HUES48 (cell line): ENCODE results near the gene SH3PXD2B.
"Not testable (repeated sequence)": the region's sequence is repeated elsewhere in the genome, so short reads cannot be mapped to it uniquely, and the experiment has no call there.

Experiments used
- H3K27ac ChIP-seq: one replicate; pipeline ENCODE4 v1.7.0; 2013; ENCODE audit warnings: low read depth, low read length, inconsistent platforms
- H3K27me3 ChIP-seq: 2 replicates; pipeline ENCODE4 v1.6.1; 2013; ENCODE audit warnings: mild to moderate bottlenecking, low read length; ENCODE audit not compliant: control insufficient read depth, insufficient read depth
- H3K36me3 ChIP-seq: 2 replicates; pipeline ENCODE4 v1.6.1; 2013; ENCODE audit warnings: low read length; ENCODE audit not compliant: control insufficient read depth, insufficient read depth
- H3K4me1 ChIP-seq: 2 replicates; pipeline ENCODE4 v1.6.1; 2013; ENCODE audit warnings: mild to moderate bottlenecking, low read length; ENCODE audit not compliant: control insufficient read depth, insufficient read depth
- H3K4me3 ChIP-seq: 2 replicates; pipeline ENCODE4 v1.5.1; 2013; ENCODE audit warnings: mild to moderate bottlenecking, low read depth, low read length
- H3K9ac ChIP-seq: 2 replicates; pipeline ENCODE4 v1.6.1; 2013; ENCODE audit warnings: mild to moderate bottlenecking, low read depth, low read length, moderate library complexity
- H3K9me3 ChIP-seq: 2 replicates; pipeline ENCODE4 v1.6.1; 2013; ENCODE audit warnings: low read length; ENCODE audit not compliant: control insufficient read depth, insufficient read depth

Gene SH3PXD2B

DNA sequence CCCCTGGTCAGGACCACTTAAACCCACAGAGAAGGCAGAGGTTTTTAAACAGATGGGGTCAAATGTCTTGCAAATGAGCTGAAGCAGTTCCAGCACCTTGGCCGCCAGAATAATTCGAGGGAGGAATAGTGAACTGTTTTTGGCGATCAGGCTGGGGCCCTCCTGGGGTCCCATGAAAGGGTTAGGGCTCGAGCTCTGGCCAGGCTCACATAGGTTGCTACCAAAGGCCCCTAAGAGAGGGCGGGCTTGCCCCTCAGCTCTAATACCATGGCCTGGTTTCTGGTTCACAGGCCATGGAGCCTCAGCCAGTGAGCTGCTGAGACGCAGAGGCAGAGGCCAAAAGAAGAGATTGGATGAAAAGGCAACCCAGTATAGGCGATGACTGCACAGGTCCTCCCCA lies 96.0 kb downstream of the SH3PXD2B start:
- no peak overlapping the region for H3K27ac ChIP-seq
- no peaks in the 10 kb centered on the region for H3K9me3 ChIP-seq
- no peak overlapping the region for H3K9ac ChIP-seq
- H3K27me3 ChIP-seq, result no peaks in the 10 kb centered on the region
- no peaks in the 10 kb centered on the region for H3K4me1 ChIP-seq
- H3K4me3 ChIP-seq, result no peak overlapping the region
- peaks cover 87% of the 10 kb centered on the region for H3K36me3 ChIP-seq

DNA sequence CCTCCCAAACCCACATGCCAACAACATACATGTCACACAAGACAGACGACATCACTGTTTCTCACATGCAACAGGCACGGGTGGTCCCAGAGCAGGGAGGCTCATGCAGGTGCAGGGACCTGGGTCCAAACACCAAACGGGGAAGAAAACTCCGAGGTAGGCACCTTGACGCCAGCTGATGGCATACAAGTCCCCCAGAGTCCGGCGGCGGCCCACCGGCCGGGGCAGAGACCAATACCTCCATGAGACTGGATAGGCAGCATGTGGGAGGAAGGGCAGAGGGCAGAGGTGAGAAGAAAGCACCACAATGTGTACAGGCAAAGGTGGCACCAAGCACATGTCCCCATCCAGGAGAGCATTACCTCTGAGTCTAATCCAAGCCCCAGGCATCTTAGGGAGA lies 97.8 kb downstream of the SH3PXD2B start:
- peaks cover 84% of the 10 kb centered on the region for H3K36me3 ChIP-seq

DNA sequence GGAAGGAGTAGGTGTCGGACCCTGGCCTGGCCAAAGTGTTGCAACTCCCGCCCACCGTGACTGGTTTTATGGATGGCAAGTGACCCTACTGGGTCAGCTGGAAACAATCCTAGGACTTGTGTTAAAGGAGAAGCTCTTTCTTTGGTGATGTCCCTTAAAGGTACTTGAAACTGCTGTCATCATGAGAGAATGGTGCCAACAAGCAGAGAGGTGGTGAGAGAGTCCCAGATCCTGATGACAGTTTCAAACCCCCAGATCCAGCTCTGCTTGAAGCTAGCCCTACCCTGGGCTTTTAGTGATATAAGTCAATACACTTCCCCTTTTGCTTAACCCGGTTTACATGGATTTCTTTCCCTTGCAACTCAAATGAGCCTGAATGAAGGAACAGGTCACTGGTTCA lies 98.3 kb downstream of the SH3PXD2B start:
- Histone ChIP-seq H3K4me3 (no peak overlapping the region), H3K36me3 (peaks cover 84% of the 10 kb centered on the region), H3K27ac (no peak overlapping the region), H3K4me1 (no peaks in the 10 kb centered on the region), H3K27me3 (no peaks in the 10 kb centered on the region), H3K9ac (no peak overlapping the region), H3K9me3 (no peaks in the 10 kb centered on the region)

More for the DNA sequence above, 97.8 kb downstream of the SH3PXD2B start:
- no peak overlapping the region for H3K27ac ChIP-seq
- H3K27me3 ChIP-seq, result no peaks in the 10 kb centered on the region
- H3K9me3 ChIP-seq, result no peaks in the 10 kb centered on the region
- H3K4me1 ChIP-seq, result no peaks in the 10 kb centered on the region
- H3K4me3 ChIP-seq, result no peak overlapping the region
- no peak overlapping the region for H3K9ac ChIP-seq

DNA sequence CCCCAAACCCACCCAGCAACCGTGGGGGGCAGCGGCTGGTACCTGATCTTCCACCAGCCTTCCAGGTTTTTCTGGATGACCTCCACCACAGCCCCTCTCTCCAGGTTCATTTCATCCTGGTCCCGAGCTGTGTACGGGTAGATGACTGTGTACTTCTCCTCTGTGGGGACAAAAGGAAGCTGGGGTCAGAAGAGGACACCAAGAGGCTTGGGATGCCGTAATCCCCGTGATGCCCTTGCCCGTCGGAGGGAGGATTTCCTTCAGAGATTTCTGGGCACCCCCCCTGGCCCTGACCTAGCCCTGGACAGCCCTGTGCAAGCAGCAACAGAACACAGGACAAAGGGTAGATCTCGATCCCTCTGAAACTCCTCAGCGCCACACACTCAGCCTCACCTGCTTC lies 100.5 kb downstream of the SH3PXD2B start:
- H3K27me3 ChIP-seq, result no peaks in the 10 kb centered on the region
- no peaks in the 10 kb centered on the region for H3K9me3 ChIP-seq
- no peak overlapping the region for H3K9ac ChIP-seq
- H3K36me3 ChIP-seq, result peaks cover 86% of the 10 kb centered on the region
- H3K4me1 ChIP-seq, result no peaks in the 10 kb centered on the region
- H3K4me3 ChIP-seq, result no peak overlapping the region
- H3K27ac ChIP-seq, result no peak overlapping the region

DNA sequence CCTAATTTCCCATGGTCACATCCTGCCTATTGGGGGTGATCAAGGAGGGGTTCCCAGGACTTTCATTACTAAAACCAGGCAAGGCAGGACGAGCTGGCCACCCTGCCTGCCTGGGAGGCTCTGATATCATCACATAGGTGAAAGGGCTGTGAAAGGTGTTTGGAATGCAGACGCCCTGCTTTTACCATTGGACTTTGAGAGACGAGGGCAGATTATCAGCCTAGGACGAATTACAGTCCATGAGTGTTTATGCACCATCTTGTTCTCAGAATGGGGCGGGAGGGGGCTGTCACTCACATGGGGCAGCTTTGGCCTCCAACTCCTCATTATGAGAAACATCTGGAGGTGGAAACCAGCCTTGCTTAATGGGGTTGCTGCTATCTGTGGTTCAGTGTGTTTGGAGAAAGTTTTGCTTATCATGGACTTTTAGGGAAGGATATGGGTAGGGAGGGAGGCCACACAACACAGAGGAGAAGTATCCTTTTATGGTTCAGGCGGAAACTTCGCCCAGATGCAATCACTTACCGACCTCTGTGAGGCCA lies 101.0 kb downstream of the SH3PXD2B start:
- H3K36me3 ChIP-seq, result peaks cover 85% of the 10 kb centered on the region
- H3K4me1 ChIP-seq, result no peaks in the 10 kb centered on the region
- no peak overlapping the region for H3K27ac ChIP-seq
- no peak overlapping the region for H3K9ac ChIP-seq
- H3K9me3 ChIP-seq, result no peaks in the 10 kb centered on the region
- no peaks in the 10 kb centered on the region for H3K27me3 ChIP-seq
- H3K4me3 ChIP-seq, result no peak overlapping the region

DNA sequence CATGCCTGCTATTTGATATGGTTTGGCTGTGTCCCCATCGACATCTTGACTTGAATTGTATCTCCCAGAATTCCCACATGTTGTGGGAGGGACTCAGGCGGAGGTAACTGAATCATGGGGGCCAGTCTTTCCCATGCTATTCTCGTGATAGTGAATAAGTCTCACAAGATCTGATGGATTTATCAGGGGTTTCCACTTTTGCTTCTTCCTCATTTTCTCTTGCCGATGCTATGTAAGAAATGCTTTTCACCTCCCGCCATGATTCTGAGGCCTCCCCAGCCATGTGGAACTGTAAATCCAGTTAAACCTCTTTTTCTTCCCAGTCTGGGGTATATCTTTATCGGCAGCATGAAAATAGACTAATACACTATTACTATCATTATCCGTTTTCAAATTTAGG lies 101.8 kb downstream of the SH3PXD2B start:
- H3K27ac ChIP-seq, H3K27me3 ChIP-seq, H3K9me3 ChIP-seq, H3K4me1 ChIP-seq, H3K9ac ChIP-seq, H3K4me3 ChIP-seq: not testable (repeated sequence)
- H3K36me3 ChIP-seq, result peaks cover 85% of the 10 kb centered on the region

DNA sequence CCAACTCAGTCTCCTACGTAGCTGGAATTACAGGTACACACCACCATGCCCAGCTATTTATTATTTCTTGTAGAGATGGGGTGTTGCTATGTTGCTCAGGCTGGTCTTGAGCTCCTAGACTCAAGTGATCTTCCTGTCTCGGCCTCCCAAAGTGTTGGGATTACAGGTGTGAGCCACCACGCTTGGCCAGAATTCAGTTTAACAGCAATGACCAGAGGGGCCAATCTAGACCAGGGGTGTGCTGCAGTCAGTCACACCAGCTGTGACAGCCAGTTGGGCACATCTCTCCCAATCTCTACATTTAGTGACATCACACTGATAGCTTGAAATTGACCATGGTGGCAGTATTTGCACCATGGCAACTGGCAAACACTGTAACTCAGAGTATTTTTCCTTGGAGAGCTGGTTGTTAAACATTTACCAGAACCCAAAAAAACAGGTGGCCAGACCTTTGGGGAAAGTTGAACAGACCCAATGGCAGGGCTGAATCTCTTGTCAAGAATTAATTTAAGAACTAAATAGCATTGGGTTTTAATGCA lies 103.0 kb downstream of the SH3PXD2B start:
- no peaks in the 10 kb centered on the region for H3K4me1 ChIP-seq
- H3K27me3 ChIP-seq, result no peaks in the 10 kb centered on the region
- no peaks in the 10 kb centered on the region for H3K9me3 ChIP-seq
- H3K36me3 ChIP-seq, result peaks cover 88% of the 10 kb centered on the region
- no peak overlapping the region for H3K4me3 ChIP-seq
- H3K27ac ChIP-seq, result no peak overlapping the region
- no peak overlapping the region for H3K9ac ChIP-seq

DNA sequence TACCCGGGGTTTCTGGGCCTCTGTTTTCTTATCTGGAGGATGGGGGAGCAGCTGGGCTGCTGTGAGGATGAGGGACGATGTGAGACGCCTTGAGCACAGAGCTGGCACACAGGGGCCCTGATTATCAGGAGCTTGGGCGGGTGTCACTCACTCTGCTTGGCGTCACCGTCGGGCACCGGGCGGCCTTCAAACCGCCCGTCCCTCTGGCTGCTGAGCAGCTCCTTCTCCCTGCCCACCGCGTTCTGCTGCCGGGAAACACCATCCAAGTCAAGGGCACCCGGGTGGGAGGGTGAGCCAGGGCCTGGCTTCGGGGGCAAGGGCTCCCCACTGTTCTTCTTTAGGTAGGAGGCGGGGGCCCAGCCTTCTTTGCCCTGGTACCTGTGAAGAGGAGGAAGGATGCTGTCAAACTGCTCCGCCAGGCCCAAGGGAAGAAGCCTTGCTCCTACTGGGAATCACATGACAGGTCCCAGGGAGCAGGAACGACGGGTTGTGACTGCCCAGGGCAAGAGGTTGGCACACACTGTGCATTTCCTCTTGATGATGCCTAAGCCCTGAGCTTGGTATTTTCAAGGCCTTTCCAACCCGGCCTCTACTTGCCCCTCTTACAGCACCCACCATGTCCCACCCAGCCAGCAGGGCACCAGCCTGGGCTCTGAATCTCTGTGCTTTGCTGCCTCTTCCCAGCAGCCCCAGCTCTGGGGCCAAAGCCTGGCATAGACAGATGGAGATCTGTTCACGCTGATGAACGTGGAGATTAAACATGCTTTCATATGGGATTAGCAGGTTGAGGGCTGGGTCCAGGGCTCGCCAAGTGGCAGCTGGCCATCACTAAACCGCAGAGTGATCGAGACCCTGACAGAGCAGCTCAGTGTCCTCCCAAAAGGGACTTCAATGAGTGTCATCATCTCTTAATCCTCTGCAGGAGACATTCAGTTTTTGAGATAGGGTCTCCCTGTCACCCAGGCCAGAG lies 103.8 kb downstream of the SH3PXD2B start:
- no peaks in the 10 kb centered on the region for H3K4me1 ChIP-seq
- H3K27ac ChIP-seq, result no peak overlapping the region
- H3K27me3 ChIP-seq, result no peaks in the 10 kb centered on the region
- H3K9ac ChIP-seq, result no peak overlapping the region
- no peak overlapping the region for H3K4me3 ChIP-seq
- H3K9me3 ChIP-seq, result no peaks in the 10 kb centered on the region
- H3K36me3 ChIP-seq, result peaks cover 90% of the 10 kb centered on the region

DNA sequence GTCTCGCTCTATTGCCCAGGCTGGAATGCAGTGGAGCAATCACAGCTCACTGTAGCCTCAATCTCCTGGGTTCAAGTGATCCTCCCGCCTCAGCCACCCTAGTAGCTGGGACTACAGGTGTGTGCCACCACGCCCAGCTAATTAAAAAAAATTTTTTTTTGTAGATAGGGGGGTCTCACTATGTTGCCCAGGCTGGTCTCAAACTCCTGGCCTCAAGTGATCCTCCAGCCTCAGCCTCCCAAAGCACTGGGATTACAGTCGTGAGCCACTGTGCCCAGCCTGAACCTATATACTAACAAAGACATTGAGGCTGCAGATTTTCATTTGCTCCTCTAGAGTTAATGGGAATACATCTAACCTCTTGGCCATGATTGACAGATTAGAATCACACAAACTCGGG lies 105.6 kb downstream of the SH3PXD2B start:
- not testable (repeated sequence) for H3K9me3 ChIP-seq
- peaks cover 85% of the 10 kb centered on the region for H3K36me3 ChIP-seq

DNA sequence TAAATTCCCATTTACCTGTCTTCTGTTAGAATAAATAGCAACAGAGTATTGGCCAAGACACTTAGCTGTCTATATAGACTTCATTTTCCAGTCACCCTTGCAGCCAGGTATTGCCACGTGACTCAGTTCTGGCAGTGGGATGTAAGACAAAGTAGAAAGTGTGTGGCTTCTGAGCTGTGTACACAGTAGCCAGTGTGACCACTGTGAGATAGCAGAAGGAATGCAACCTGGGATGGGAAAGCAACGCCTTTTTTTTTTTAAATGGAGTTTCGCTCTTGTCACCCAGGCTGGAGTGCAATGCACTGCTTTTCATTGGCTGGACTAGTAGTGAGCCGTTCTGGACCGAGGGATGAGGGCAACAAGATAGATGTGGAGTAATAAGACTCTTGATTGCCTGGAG lies 106.2 kb downstream of the SH3PXD2B start:
- H3K4me3 ChIP-seq, result no peak overlapping the region
- no peaks in the 10 kb centered on the region for H3K27me3 ChIP-seq
- H3K36me3 ChIP-seq, result peaks cover 80% of the 10 kb centered on the region
- no peaks in the 10 kb centered on the region for H3K4me1 ChIP-seq
- H3K9me3 ChIP-seq, result no peaks in the 10 kb centered on the region
- no peak overlapping the region for H3K9ac ChIP-seq
- H3K27ac ChIP-seq, result no peak overlapping the region

More for the DNA sequence above, 105.6 kb downstream of the SH3PXD2B start:
- H3K4me1 ChIP-seq, H3K27me3 ChIP-seq, H3K4me3 ChIP-seq, H3K27ac ChIP-seq, H3K9ac ChIP-seq: not testable (repeated sequence)

DNA sequence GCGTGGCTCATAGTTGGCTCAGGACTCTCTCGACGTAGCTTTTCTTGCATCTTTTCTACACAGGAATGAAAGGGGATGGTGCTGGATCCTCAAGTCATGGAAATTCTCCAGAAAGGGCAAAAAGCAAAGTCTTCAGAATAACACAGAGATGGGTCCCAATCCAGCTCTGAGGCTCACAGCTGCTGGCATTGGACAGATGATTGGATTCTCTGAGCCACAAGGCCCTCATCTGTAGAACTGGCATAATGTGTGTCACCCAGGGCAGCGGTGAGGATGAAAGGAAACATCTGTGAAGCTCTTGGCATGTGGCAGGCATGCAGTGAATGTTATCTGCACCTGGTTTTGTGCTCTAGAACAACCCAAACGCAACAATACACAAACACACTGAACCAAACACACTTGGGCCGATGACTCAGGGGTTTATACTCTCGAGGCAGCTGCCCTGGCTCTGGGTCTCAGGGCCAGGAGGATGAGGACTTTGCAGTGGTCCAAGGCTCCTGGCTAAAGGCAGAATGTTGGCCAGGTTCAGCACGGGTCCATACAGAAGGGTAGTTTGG lies 106.8 kb downstream of the SH3PXD2B start:
- H3K4me3 ChIP-seq, result no peak overlapping the region
- no peaks in the 10 kb centered on the region for H3K4me1 ChIP-seq
- no peaks in the 10 kb centered on the region for H3K27me3 ChIP-seq
- no peak overlapping the region for H3K27ac ChIP-seq
- H3K9ac ChIP-seq, result no peak overlapping the region
- peaks cover 75% of the 10 kb centered on the region for H3K36me3 ChIP-seq
- no peaks in the 10 kb centered on the region for H3K9me3 ChIP-seq
